K562 (cell line): Measurements from ENCODE around the gene PPFIA3. TPM values are rescaled to one million over a fixed set of nuclear protein-coding genes. Genes with fewer than 3 reads are reported as not detected.

Experiments used
- ATAC-seq: fragments of 200-7000 bp; cut with Tn5 transposase; 3 replicates; pipeline ENCODE4 v1.9.1; 2020; ENCODE audit warnings: moderate library complexity
- BruUV-seq: library from RNA; stranded (reverse); fragments of 400-500 nt; replicated peaks from 2 replicates; lab custom pipeline; 2021; lab: Mats Ljungman, UMichigan
- CTCF ChIA-PET: fragments of 300-600 bp; formaldehyde crosslinking; extraction: SDS; loops from one replicate; lab custom pipeline; 2021; ENCODE audit warnings: low intra/inter-chr PET ratio; lab: Yijun Ruan, JAX
- POLR2A ChIA-PET: fragments of 300-600, 350-650 bp; sonication (Branson Sonifier 250); formaldehyde crosslinking; extraction: SDS; loops from one replicate; lab custom pipeline; 2021; ENCODE audit warnings: antibody characterized with exemption, inconsistent platforms; lab: Yijun Ruan, JAX
- DNase-seq, 4 experiments: peaks; one replicate each; pipeline versions ENCODE4 v3.0.0 to v3.0.0-alpha.2; 2011 to 2018; ENCODE audit warnings: low spot score in 3 of 4, mixed read lengths in 3 of 4; ENCODE audit errors: extremely low read depth in 1 of 4
- FAIRE-seq: peaks from 2 replicates; lab custom pipeline; 2011; peaks lifted over from hg19 to GRCh38; lab: Jason Lieb, UNC
- H2AFZ ChIP-seq: 2 replicates; pipeline ENCODE4 v1.6.0; 2011; ENCODE audit warnings: low read depth, low read length, control low read depth, inconsistent platforms
- H3K27ac ChIP-seq: fragments of 200-600 bp; 3 replicates; pipeline ENCODE4 v1.8.0; 2011; ENCODE audit warnings: low read depth, mild to moderate bottlenecking, control low read depth, inconsistent platforms, low read length, moderate library complexity, mixed read lengths; ENCODE audit errors: extremely low read depth
- H3K27me3 ChIP-seq, 2 experiments: fragments of 300-600 bp in 1 of 2; 2 replicates in 1 of 2; 3 replicates in 1 of 2; pipeline versions ENCODE4 v1.6.0 to v1.8.0; 2011; ENCODE audit warnings: inconsistent platforms in 2 of 2, low read length in 2 of 2, mild to moderate bottlenecking in 1 of 2, mixed read lengths in 1 of 2, moderate library complexity in 1 of 2; ENCODE audit not compliant: control insufficient read depth in 2 of 2, insufficient read depth in 2 of 2
- H3K36me3 ChIP-seq: fragments of 300-600 bp; 3 replicates; pipeline ENCODE4 v1.8.0; 2011; ENCODE audit warnings: mild to moderate bottlenecking, low read length, inconsistent platforms; ENCODE audit not compliant: control insufficient read depth, insufficient read depth
- H3K4me1 ChIP-seq, 2 experiments: fragments of 200-600 bp in 1 of 2; replicated peaks in 1 of 2; 2 replicates in 1 of 2; 3 replicates in 1 of 2; pipeline versions ENCODE4 v1.5.1 to v1.8.0; 2011; ENCODE audit warnings: inconsistent platforms in 2 of 2, low read length in 2 of 2, mild to moderate bottlenecking in 1 of 2, mixed read lengths in 1 of 2, moderate library complexity in 1 of 2; ENCODE audit not compliant: control insufficient read depth in 2 of 2, insufficient read depth in 2 of 2
- H3K4me2 ChIP-seq: 2 replicates; pipeline ENCODE4 v1.6.1; 2011; ENCODE audit warnings: low read length, control low read depth, inconsistent platforms, mixed read lengths; ENCODE audit not compliant: insufficient read depth
- H3K4me3 ChIP-seq: fragments of 200-600 bp; sonication (generic), shearing (Covaris generic); 2 replicates; pipeline ENCODE4 v1.5.1; 2016; ENCODE audit warnings: control low read depth, inconsistent platforms
- H3K79me2 ChIP-seq: fragments of 200-600 bp; 3 replicates; pipeline ENCODE4 v1.8.0; 2011; ENCODE audit warnings: low read length, inconsistent platforms; ENCODE audit not compliant: control insufficient read depth, insufficient read depth
- H3K9ac ChIP-seq, 2 experiments: 2 replicates each; pipeline versions ENCODE4 v1.6.0 to v1.6.1; 2011; ENCODE audit warnings: low read depth in 2 of 2, low read length in 2 of 2, control low read depth in 1 of 2, inconsistent platforms in 1 of 2, mild to moderate bottlenecking in 1 of 2, mixed read lengths in 1 of 2; ENCODE audit not compliant: insufficient read depth in 1 of 2
- H3K9me1 ChIP-seq: one replicate; pipeline ENCODE4 v1.6.0; 2011; ENCODE audit warnings: inconsistent platforms, mild to moderate bottlenecking, low read length, moderate library complexity; ENCODE audit not compliant: control insufficient read depth, insufficient read depth
- H3K9me3 ChIP-seq: replicated peaks from 2 replicates; pipeline ENCODE4 v1.5.1; 2011; ENCODE audit warnings: low read depth, low read length, inconsistent platforms; ENCODE audit not compliant: control insufficient read depth, insufficient read depth
- H4K20me1 ChIP-seq: replicated peaks from 2 replicates; pipeline ENCODE4 v1.6.1; 2011; ENCODE audit warnings: low read length, inconsistent platforms, mixed read lengths; ENCODE audit not compliant: control insufficient read depth, insufficient read depth
- BRCA1 ChIP-seq, 2 experiments: fragments of 450-650 bp in 1 of 2; sonication (generic) in 1 of 2; formaldehyde crosslinking in 1 of 2; IDR thresholded peaks; 2 replicates each; pipeline versions ENCODE4 v1.5.0 to v1.6.1; 2017 to 2020; ENCODE audit warnings: mild to moderate bottlenecking in 1 of 2, missing genetic modification reagents in 1 of 2
- FOXP1 ChIP-seq: sonication (generic); formaldehyde crosslinking; IDR thresholded peaks from 2 replicates; pipeline ENCODE4 v1.8.0; 2022; ENCODE audit warnings: mild to moderate bottlenecking, missing genetic modification reagents
- HMG20A ChIP-seq: fragments of 450-650 bp; formaldehyde crosslinking; conservative IDR thresholded peaks from 2 replicates; pipeline ENCODE4 v1.4.0; 2020; ENCODE audit warnings: mild to moderate bottlenecking, mixed read lengths
- PML ChIP-seq: IDR thresholded peaks from 2 replicates; pipeline ENCODE4 v1.6.1; 2012; ENCODE audit warnings: low read length, inconsistent platforms
- POLR2A ChIP-seq: fragments of 450-650 bp; conservative IDR thresholded peaks from 2 replicates; pipeline ENCODE4 v1.6.1; 2016
- ZBTB33 ChIP-seq: sonication (generic); formaldehyde crosslinking; IDR thresholded peaks from 2 replicates; pipeline ENCODE4 v1.8.1; 2023; ENCODE audit warnings: mild to moderate bottlenecking, missing genetic modification reagents
- WGBS: fragments of 100-300 bp; shearing (Covaris generic); methylation state at CpG from one replicate; pipeline ENCODE4 v1.1.6; 2016; ENCODE audit warnings: low coverage, mixed read lengths; ENCODE audit not compliant: insufficient coverage; ENCODE audit errors: missing lambda C conversion rate; 5-methylcytosine and 5-hydroxymethylcytosine counted together
- in situ Hi-C: fragments of 300-500 bp; cut with MboI; formaldehyde crosslinking; loops from 4 replicates; pipeline ENCODE4 v1.15.0; 2018; ENCODE audit warnings: inconsistent platforms, mixed read lengths
- intact Hi-C: fragments of 100-400 bp; cut with micrococcal nuclease; formaldehyde crosslinking; loops from 2 replicates; pipeline ENCODE4 v1.14.2; 2022
- polyA plus RNA-seq, 8 experiments: library from polyadenylated mRNA; depleted of rRNA in 4 of 8; stranded (reverse) in 5 of 8; unstranded in 3 of 8; fragments of >200 nt; fragmentation: Nextera tagmentation in 2 of 8; fragmentation: Illumina TruSeq in 1 of 8; extraction: Ambion mirVana in 2 of 8; extraction: Trizol in 1 of 8; gene quantifications; 2 replicates each; pipeline versions ENCODE4 v1.2.1 to v1.2.3, GENCODE V29; 2011 to 2014; ENCODE audit warnings: inconsistent platforms in 1 of 8, missing spikeins in 1 of 8
- total RNA-seq, 7 experiments: library from RNA; depleted of rRNA in 6 of 7; stranded (reverse); fragments of >200 nt in 6 of 7; fragmentation: Illumina TruSeq in 2 of 7; extraction: Trizol in 2 of 7; gene quantifications; 2 replicates each; pipeline versions ENCODE4 v1.2.1 to v1.2.3, GENCODE V29; 2011 to 2021; ENCODE audit warnings: low replicate concordance in 1 of 7
- TF ChIP-seq, protein P1 (sequence below), 3 experiments: fragments of 200-800 bp in 1 of 3; sonication (Bioruptor generic) in 1 of 3; sonication (generic) in 1 of 3; formaldehyde crosslinking in 1 of 3; IDR thresholded peaks; 2 replicates each; pipeline versions ENCODE4 v1.6.1 to v1.8.0; 2016 to 2022; ENCODE audit warnings: mild to moderate bottlenecking in 2 of 3, missing compliant biosample characterization in 2 of 3, missing genetic modification characterization in 2 of 3, missing genetic modification reagents in 1 of 3
- TF ChIP-seq, protein P2 (sequence below): fragments of 450-650 bp; formaldehyde crosslinking; conservative IDR thresholded peaks from 2 replicates; pipeline ENCODE4 v1.4.0; 2022; ENCODE audit warnings: mild to moderate bottlenecking, missing genetic modification characterization

Gene PPFIA3
- total and polyA plus RNA-seq, 9 of the 15 experiments (the other 6 are each of a cell fraction or from before 2014, with no cell fraction given), result 0.10 to 53.0 (median 17.6) TPM

- H3K9me1 ChIP-seq, result peaks cover 11% of the 10 kb centered on the region
- in situ Hi-C loops, result loop anchor here (10.0 kb wide), 1 partner anchor 1225 kb away; no protein-coding TSS in a partner anchor
- peaks cover 52% of the 10 kb centered on the region for H3K36me3 ChIP-seq
- peak overlapping the region in 1 of 2 experiments; percentile 57; a peak in 1 of 4 replicates for H3K9ac ChIP-seq
- peaks cover 7% of the 10 kb centered on the region for H3K79me2 ChIP-seq
- ChIA-PET POLR2A (interaction anchor here (0.6 to 2.2 kb wide), 4 partner anchors 14 to 229 kb away, joined by 3 to 12 read pairs (median 4); no protein-coding TSS in a partner anchor), CTCF (no interaction called here)
- 78% methylated on average over 5 of the region's 8 CpGs for WGBS
- peaks cover 14% of the 10 kb centered on the region for H4K20me1 ChIP-seq
- no peaks in the 10 kb centered on the region for H3K9me3 ChIP-seq
- ATAC-seq, result no peak
- peaks cover 22 to 53% of the 10 kb centered on the region in 2 experiments for H3K4me1 ChIP-seq
- no TSS peak for BruUV-seq
- intact Hi-C loops, result no loop called here
- H3K27ac ChIP-seq, result no peak overlapping the region
- DNase-seq, result no peak
- TF ChIP-seq FOXP1 (CRISPR knock-in tag) (no peak), BRCA1 (IDR thresholded peaks at IDR 0.05) (no peak), BRCA1 (CRISPR knock-in tag; IDR thresholded peaks at IDR 0.05) (0 out of 2 replicates have a peak, but pooled peaks have one; percentile 26), PML (0 out of 2 replicates have a peak, but pooled peaks have one; percentile 11), ZBTB33 (CRISPR knock-in tag) (0 out of 2 replicates have a peak, but pooled peaks have one; percentile 18), HMG20A (no peak), POLR2A (peak; percentile 46; the same call in 1 of the 2 replicates)
- TF ChIP-seq, protein P1, sequence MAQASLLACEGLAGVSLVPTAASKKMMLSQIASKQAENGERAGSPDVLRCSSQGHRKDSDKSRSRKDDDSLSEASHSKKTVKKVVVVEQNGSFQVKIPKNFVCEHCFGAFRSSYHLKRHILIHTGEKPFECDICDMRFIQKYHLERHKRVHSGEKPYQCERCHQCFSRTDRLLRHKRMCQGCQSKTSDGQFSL (CRISPR knock-in tag; IDR thresholded peaks at IDR 0.05), result no peak
- TF ChIP-seq, protein P1 (tag; IDR thresholded peaks at IDR 0.05), result 0 out of 4 replicates have a peak, but pooled peaks of 1 of the 2 experiments have one; percentile 26
- TF ChIP-seq, protein P2, sequence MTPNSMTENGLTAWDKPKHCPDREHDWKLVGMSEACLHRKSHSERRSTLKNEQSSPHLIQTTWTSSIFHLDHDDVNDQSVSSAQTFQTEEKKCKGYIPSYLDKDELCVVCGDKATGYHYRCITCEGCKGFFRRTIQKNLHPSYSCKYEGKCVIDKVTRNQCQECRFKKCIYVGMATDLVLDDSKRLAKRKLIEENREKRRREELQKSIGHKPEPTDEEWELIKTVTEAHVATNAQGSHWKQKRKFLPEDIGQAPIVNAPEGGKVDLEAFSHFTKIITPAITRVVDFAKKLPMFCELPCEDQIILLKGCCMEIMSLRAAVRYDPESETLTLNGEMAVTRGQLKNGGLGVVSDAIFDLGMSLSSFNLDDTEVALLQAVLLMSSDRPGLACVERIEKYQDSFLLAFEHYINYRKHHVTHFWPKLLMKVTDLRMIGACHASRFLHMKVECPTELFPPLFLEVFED (CRISPR knock-in tag), result no peak
- TF ChIP-seq, all 486 proteins: peak for 5
- Histone ChIP-seq H3K4me2 (no peak overlapping the region), H3K4me3 (no peak overlapping the region), H2AFZ (no peak overlapping the region), H3K27me3 (no peaks in the 10 kb centered on the region)
- FAIRE-seq, result peak; percentile 61
Measured at GRCh38 chr19:49109569-49110233, 9.6 kb upstream of the PPFIA3 start.
